Coronary artery (tissue), 2 donors: ENCODE data around the gene RAB9A.
"Not testable (repeated sequence)": the region's sequence is repeated elsewhere in the genome, so short reads cannot be mapped to it uniquely, and the experiment has no call there.

Experiments used
- DNase-seq: peaks from one replicate; pipeline ENCODE4 v3.0.0-alpha.2; 2017; ENCODE audit warnings: low spot score
- H3K27ac ChIP-seq, 2 donors: fragments of 200-600 bp; sonication (generic); one replicate each; pipeline ENCODE4 v1.5.1; 2016 to 2019
- H3K4me3 ChIP-seq: fragments of 200-600 bp; sonication (generic); 2 replicates; pipeline ENCODE4 v1.5.1; 2016; ENCODE audit warnings: mild to moderate bottlenecking, moderate library complexity
- CTCF ChIP-seq: fragments of 200-600 bp; sonication (generic); IDR thresholded peaks from one replicate; pipeline ENCODE4 v1.5.1; 2019; ENCODE audit warnings: antibody characterized with exemption

The RAB9A gene

GRCh38 chrX:13688958-13689740 lies at the start of gene RAB9A:
RAB9A (plus strand) TSS chrX:13689128; CDS start chrX:13708747, 19,619 bp downstream.
- Histone ChIP-seq H3K4me3 (peak within 1 kb of the TSS; percentile 88), H3K27ac (peak within 1 kb of the TSS; percentile 74 to 96)
- peak; percentile 90 for DNase-seq
- no peak for TF ChIP-seq CTCF

GRCh38 chrX:13641684-13642083 lies 47.2 kb upstream of the RAB9A start:
- not testable (repeated sequence) for H3K4me3 ChIP-seq, H3K27ac ChIP-seq, DNase-seq

GRCh38 chrX:13645464-13646153 lies 43.3 kb upstream of the RAB9A start:
- Histone ChIP-seq H3K27ac (no peak overlapping the region), H3K4me3 (no peak overlapping the region)
- DNase-seq, result no peak
- no peak for TF ChIP-seq CTCF

GRCh38 chrX:13646154-13646549 lies 42.8 kb upstream of the RAB9A start:
- no peak for DNase-seq
- no peak overlapping the region for H3K4me3 ChIP-seq

GRCh38 chrX:13647709-13648212 lies 41.2 kb upstream of the RAB9A start:
- no peak overlapping the region for H3K4me3 ChIP-seq
- no peak overlapping the region for H3K27ac ChIP-seq
- no peak for DNase-seq
- no peak for TF ChIP-seq CTCF

More at GRCh38 chrX:13646154-13646549, 42.8 kb upstream of the RAB9A start:
- peak; percentile 49 for TF ChIP-seq CTCF
- H3K27ac ChIP-seq, result no peak overlapping the region

- not testable (repeated sequence) for DNase-seq, H3K4me3 ChIP-seq, H3K27ac ChIP-seq
Observed at GRCh38 chrX:13648336-13648735, 40.6 kb upstream of the RAB9A start.

GRCh38 chrX:13649838-13650237 lies 39.1 kb upstream of the RAB9A start:
- DNase-seq, result no peak
- no peak overlapping the region for H3K4me3 ChIP-seq
- TF ChIP-seq CTCF, result no peak
- H3K27ac ChIP-seq, result peak overlapping the region in 1 of 2 donors; percentile 38

- no peak overlapping the region for H3K27ac ChIP-seq
- no peak for TF ChIP-seq CTCF
- DNase-seq, result no peak
Observed at GRCh38 chrX:13650318-13650717, 38.6 kb upstream of the RAB9A start.

More at GRCh38 chrX:13650318-13650717, 38.6 kb upstream of the RAB9A start:
- H3K4me3 ChIP-seq, result no peak overlapping the region
